ENCODE data around the gene TMPRSS9.
"Not testable (repeated sequence)": the region's sequence is repeated elsewhere in the genome, so short reads cannot be mapped to it uniquely, and the experiment has no call there.

- TF ChIP-seq, protein P1, sequence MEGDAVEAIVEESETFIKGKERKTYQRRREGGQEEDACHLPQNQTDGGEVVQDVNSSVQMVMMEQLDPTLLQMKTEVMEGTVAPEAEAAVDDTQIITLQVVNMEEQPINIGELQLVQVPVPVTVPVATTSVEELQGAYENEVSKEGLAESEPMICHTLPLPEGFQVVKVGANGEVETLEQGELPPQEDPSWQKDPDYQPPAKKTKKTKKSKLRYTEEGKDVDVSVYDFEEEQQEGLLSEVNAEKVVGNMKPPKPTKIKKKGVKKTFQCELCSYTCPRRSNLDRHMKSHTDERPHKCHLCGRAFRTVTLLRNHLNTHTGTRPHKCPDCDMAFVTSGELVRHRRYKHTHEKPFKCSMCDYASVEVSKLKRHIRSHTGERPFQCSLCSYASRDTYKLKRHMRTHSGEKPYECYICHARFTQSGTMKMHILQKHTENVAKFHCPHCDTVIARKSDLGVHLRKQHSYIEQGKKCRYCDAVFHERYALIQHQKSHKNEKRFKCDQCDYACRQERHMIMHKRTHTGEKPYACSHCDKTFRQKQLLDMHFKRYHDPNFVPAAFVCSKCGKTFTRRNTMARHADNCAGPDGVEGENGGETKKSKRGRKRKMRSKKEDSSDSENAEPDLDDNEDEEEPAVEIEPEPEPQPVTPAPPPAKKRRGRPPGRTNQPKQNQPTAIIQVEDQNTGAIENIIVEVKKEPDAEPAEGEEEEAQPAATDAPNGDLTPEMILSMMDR (conservative IDR thresholded peaks at IDR 0.05 in 1 of 2, IDR thresholded peaks at IDR 0.05 in 1 of 2; ENCODE audit: extremely low read depth in 1 of 2, insufficient read depth in 1 of 2, low read depth in 1 of 2, low read length in 2 of 2): not testable (repeated sequence)
- not testable (repeated sequence) for TF ChIP-seq EZH2 (IDR thresholded peaks at IDR 0.05; ENCODE audit: borderline replicate concordance, low read length)
Observed at GRCh38 chr19:2458776-2459175, 98.7 kb downstream of the TMPRSS9 start.
